Breast epithelium (tissue), 3 donors: ENCODE results near the gene IGSF9B.

Source experiments
- POLR2A ChIP-seq: fragments of 450-650 bp; IDR thresholded peaks from one replicate; pipeline ENCODE4 v1.6.1; 2016; ENCODE audit warnings: antibody characterized with exemption, mild to moderate bottlenecking, moderate library complexity
- POLR2AphosphoS5 ChIP-seq, 3 donors: sonication (generic); formaldehyde crosslinking; IDR thresholded peaks; one replicate each; pipeline ENCODE4 v1.6.1; 2017; ENCODE audit warnings: antibody characterized with exemption in 3 of 3
- TF ChIP-seq, protein P1 (sequence below), 3 donors: fragments of 450-650 bp; IDR thresholded peaks; one replicate each; pipeline ENCODE4 v1.5.1; 2016 to 2017; ENCODE audit warnings: antibody characterized with exemption in 3 of 3, mild to moderate bottlenecking in 3 of 3, moderate library complexity in 3 of 3

DNA sequence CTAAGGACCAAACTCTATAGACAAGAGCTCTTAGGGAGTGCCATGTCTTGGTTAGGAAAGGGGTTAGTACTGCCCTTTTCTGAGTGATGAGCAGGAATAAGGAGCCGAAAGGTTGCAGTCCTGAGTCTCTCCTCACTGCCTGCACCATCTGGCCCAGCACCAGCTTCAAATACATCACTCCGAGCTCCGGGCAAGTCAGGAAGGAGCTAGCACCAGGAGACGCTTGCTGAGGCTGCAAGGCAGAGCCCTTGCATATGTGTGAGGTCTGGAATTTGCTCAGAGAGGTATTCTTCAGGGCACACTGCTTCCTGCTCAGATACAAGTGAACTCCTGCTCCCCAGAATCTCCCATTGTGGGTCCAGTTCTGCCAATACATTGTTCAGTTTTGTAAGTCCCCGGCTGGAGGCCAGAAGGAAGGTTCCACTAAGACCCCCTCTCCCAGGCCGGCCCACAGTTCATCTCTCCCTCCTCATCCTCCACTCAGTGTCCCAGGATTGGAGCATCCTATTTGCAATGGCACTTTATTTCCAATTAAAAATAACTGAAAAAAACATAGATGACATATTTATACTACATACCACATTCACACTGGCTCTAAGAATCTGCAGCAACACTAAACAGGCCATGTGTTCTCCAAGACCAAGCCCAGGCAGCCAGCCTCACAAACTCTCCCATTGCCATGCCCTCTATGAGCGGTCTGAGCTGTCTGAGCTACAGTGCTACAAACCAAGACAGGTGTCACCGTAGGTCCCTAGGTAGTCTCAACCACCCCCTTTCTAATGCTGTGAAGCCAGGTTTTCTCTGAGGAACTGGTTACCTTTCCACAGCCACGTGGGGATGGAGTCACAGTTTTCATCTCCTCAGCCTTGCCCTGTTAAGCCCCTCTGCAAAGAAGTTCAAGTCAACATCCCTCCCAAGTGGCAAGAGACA lies 56.3 kb downstream of the IGSF9B start:
- TF ChIP-seq, protein P1, sequence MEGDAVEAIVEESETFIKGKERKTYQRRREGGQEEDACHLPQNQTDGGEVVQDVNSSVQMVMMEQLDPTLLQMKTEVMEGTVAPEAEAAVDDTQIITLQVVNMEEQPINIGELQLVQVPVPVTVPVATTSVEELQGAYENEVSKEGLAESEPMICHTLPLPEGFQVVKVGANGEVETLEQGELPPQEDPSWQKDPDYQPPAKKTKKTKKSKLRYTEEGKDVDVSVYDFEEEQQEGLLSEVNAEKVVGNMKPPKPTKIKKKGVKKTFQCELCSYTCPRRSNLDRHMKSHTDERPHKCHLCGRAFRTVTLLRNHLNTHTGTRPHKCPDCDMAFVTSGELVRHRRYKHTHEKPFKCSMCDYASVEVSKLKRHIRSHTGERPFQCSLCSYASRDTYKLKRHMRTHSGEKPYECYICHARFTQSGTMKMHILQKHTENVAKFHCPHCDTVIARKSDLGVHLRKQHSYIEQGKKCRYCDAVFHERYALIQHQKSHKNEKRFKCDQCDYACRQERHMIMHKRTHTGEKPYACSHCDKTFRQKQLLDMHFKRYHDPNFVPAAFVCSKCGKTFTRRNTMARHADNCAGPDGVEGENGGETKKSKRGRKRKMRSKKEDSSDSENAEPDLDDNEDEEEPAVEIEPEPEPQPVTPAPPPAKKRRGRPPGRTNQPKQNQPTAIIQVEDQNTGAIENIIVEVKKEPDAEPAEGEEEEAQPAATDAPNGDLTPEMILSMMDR (IDR thresholded peaks at IDR 0.05): no peak
- TF ChIP-seq POLR2AphosphoS5 (IDR thresholded peaks at IDR 0.05) (no peak), POLR2A (no peak)
